Measurements from ENCODE around the gene LYL1. TPM values are rescaled to one million over a fixed set of nuclear protein-coding genes. Genes with fewer than 3 reads are reported as not detected.
A peak's percentile ranks its signal among the peaks of the same experiment; 100 is the strongest.

Gene LYL1
- total and polyA plus RNA-seq, 12 donors, result 0.38 to 22.5 (median 9.2) TPM

DNA sequence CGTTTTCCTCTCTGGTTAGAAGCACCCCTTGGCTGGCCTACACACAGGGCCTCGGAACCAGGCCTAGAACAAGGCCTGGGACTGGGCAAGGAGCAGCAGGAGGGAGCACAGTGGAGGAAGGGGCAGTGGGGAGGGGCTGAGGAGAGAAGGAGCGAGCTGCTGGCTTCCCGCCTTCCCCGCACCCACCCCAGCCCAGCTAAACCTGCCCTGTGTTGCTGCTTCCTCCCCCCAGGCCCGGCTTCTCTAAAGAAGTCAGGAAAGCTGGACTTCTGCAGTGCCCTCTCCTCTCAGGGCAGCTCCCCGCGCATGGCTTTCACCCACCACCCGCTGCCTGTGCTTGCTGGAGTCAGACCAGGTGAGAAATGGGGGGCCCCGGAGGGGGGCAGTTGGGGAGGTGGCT is 24.3 kb downstream of the LYL1 start:
- peaks cover 0 to 6% of the 10 kb centered on the region in 2 donors for H3K36me3 ChIP-seq (replicated peaks in 1 of 2)
- H3K4me3 ChIP-seq, result no peak overlapping the region
- TF ChIP-seq CTCF (IDR thresholded peaks at IDR 0.05), result no peak
- no peak for TF ChIP-seq POLR2A (IDR thresholded peaks at IDR 0.05)
- no peaks in the 10 kb centered on the region for H3K27me3 ChIP-seq
- WGBS, 4 donors, result 74 to 92% (median 84%) methylated on average over 8 to 10 of the region's 10 CpGs
- H3K27ac ChIP-seq, result peak overlapping the region in 1 of 5 donors; percentile 43
- DNase-seq, result no peak
- intact Hi-C loops (cut with DNase I), result no loop called here
- no peaks in the 10 kb centered on the region for H3K9me3 ChIP-seq (replicated peaks in 1 of 3)
- no peaks in the 10 kb centered on the region for H3K4me1 ChIP-seq (replicated peaks in 1 of 2)

- Histone ChIP-seq H3K27ac (no peak overlapping the region), H3K4me1 (replicated peaks in 1 of 2) (no peaks in the 10 kb centered on the region), H3K4me3 (no peak overlapping the region), H3K27me3 (no peaks in the 10 kb centered on the region), H3K9me3 (replicated peaks in 1 of 3) (no peaks in the 10 kb centered on the region), H3K36me3 (replicated peaks in 1 of 2) (peaks cover 0 to 6% of the 10 kb centered on the region in 2 donors)
- no peak for DNase-seq
- intact Hi-C loops (cut with DNase I), result no loop called here
- WGBS, 4 donors, result 65 to 81% (median 75%) methylated on average over 10 to 11 of the region's 11 CpGs
- TF ChIP-seq POLR2A (IDR thresholded peaks at IDR 0.05) (no peak), CTCF (IDR thresholded peaks at IDR 0.05) (no peak)
These were observed 25.4 kb downstream of the LYL1 start for GRCh38 chr19:13077240-13077639.

DNA sequence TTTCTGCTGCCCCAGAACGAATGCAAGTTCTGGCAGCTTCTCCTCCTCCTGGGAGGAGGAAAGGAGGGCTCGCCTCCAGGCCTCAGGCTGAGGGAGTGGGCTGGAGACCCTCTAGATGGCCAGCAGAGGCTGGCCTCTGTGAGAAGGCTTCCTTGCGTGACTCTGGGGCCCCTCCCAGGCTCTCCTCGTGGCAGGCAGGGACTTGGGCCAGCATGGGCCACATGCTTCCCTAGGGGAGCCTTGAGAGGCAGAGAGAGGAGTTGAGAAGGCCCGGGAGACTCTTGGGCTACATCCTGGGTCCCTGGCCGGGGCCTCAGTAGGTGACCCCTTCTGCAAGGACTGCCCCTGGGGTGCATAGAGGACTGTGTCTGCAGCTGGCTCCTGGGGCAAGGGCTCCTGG is 25.9 kb downstream of the LYL1 start:
- DNase-seq, result no peak
- no peaks in the 10 kb centered on the region for H3K9me3 ChIP-seq (replicated peaks in 1 of 3)
- H3K36me3 ChIP-seq (replicated peaks in 1 of 2), result peaks cover 0 to 6% of the 10 kb centered on the region in 2 donors
- WGBS, 4 donors, result 71 to 82% methylated on average over 6 of the region's 6 CpGs; no CpG with 5 or more reads in 2 of the 4 donors
- H3K4me1 ChIP-seq (replicated peaks in 1 of 2), result no peaks in the 10 kb centered on the region
- no peak overlapping the region for H3K4me3 ChIP-seq
- H3K27ac ChIP-seq, result no peak overlapping the region
- TF ChIP-seq CTCF (IDR thresholded peaks at IDR 0.05), result no peak
- TF ChIP-seq POLR2A (IDR thresholded peaks at IDR 0.05), result no peak
- H3K27me3 ChIP-seq, result no peaks in the 10 kb centered on the region
- intact Hi-C loops (cut with DNase I), result no loop called here

GRCh38 chr19:13076320-13076719 is 26.3 kb downstream of the LYL1 start:
- Histone ChIP-seq H3K4me1 (replicated peaks in 1 of 2) (no peaks in the 10 kb centered on the region), H3K9me3 (replicated peaks in 1 of 3) (no peaks in the 10 kb centered on the region), H3K27me3 (no peaks in the 10 kb centered on the region), H3K27ac (no peak overlapping the region), H3K4me3 (no peak overlapping the region), H3K36me3 (replicated peaks in 1 of 2) (peaks cover 0 to 6% of the 10 kb centered on the region in 2 donors)
- no peak for TF ChIP-seq POLR2A (IDR thresholded peaks at IDR 0.05)
- TF ChIP-seq CTCF (IDR thresholded peaks at IDR 0.05), result no peak
- 77 to 90% (median 84%) methylated on average over 6 to 8 of the region's 8 CpGs for WGBS, 4 donors
- no peak for DNase-seq
- intact Hi-C loops (cut with DNase I), result no loop called here

Data from adrenal gland (tissue), 12 donors.